H9 (cell line): ENCODE measurements around the gene IVNS1ABP. TPM values are rescaled to one million over a fixed set of nuclear protein-coding genes. Genes with fewer than 3 reads are reported as not detected.

Experiments
- DNase-seq: peaks from one replicate; pipeline ENCODE4 v3.0.0-alpha.2; 2017
- H2AFZ ChIP-seq: one replicate; pipeline ENCODE4 v1.6.1; 2013; ENCODE audit warnings: mild to moderate bottlenecking, low read length, control low read depth, moderate library complexity
- H2AK5ac ChIP-seq: 2 replicates; pipeline ENCODE4 v1.6.1; 2013; ENCODE audit warnings: low read length, control low read depth, mixed read lengths; ENCODE audit not compliant: insufficient read length
- H2BK120ac ChIP-seq: one replicate; pipeline ENCODE4 v1.6.1; 2013; ENCODE audit warnings: low read depth, mild to moderate bottlenecking, low read length, control low read depth, inconsistent platforms; ENCODE audit not compliant: poor library complexity, severe bottlenecking
- H2BK12ac ChIP-seq: 2 replicates; pipeline ENCODE4 v1.6.1; 2013; ENCODE audit warnings: low read length, control low read depth, mixed read lengths, low read depth; ENCODE audit not compliant: insufficient read length
- H2BK15ac ChIP-seq: 2 replicates; pipeline ENCODE4 v1.6.1; 2013; ENCODE audit warnings: low read depth, low read length, control low read depth
- H2BK20ac ChIP-seq: one replicate; pipeline ENCODE4 v1.6.1; 2013; ENCODE audit warnings: low read depth, mild to moderate bottlenecking, low read length, control low read depth, inconsistent platforms; ENCODE audit not compliant: poor library complexity, severe bottlenecking
- H2BK5ac ChIP-seq: 2 replicates; pipeline ENCODE4 v1.6.1; 2013; ENCODE audit warnings: low read length, control low read depth, mixed read lengths; ENCODE audit not compliant: insufficient read length
- H3K14ac ChIP-seq: 2 replicates; pipeline ENCODE4 v1.6.1; 2013; ENCODE audit warnings: low read length, control low read depth; ENCODE audit not compliant: insufficient read depth
- H3K18ac ChIP-seq: 2 replicates; pipeline ENCODE4 v1.6.1; 2013; ENCODE audit warnings: low read depth, mild to moderate bottlenecking, mixed read lengths, low read length, control low read depth; ENCODE audit not compliant: insufficient read length
- H3K23ac ChIP-seq: 2 replicates; pipeline ENCODE4 v1.6.1; 2013; ENCODE audit warnings: low read length, control low read depth, mixed read lengths, low read depth; ENCODE audit not compliant: insufficient read length
- H3K23me2 ChIP-seq: 2 replicates; pipeline ENCODE4 v1.6.1; 2013; ENCODE audit warnings: low read depth, mild to moderate bottlenecking, mixed read lengths, low read length, control low read depth; ENCODE audit not compliant: insufficient read length, poor library complexity, severe bottlenecking
- H3K27ac ChIP-seq: 2 replicates; pipeline ENCODE4 v1.5.1; 2013; ENCODE audit warnings: low read length, control low read depth, mixed read lengths, low read depth; ENCODE audit not compliant: insufficient read length
- H3K27me3 ChIP-seq: 2 replicates; pipeline ENCODE4 v1.6.1; 2013; ENCODE audit warnings: low read length, control low read depth, inconsistent platforms; ENCODE audit not compliant: insufficient read depth
- H3K4ac ChIP-seq: 2 replicates; pipeline ENCODE4 v1.6.1; 2013; ENCODE audit warnings: low read depth, mild to moderate bottlenecking, control low read depth, inconsistent platforms, low read length, moderate library complexity
- H3K4me1 ChIP-seq: 2 replicates; pipeline ENCODE4 v1.6.1; 2013; ENCODE audit warnings: low read length, control low read depth, inconsistent platforms; ENCODE audit not compliant: insufficient read depth
- H3K4me2 ChIP-seq: 2 replicates; pipeline ENCODE4 v1.6.1; 2013; ENCODE audit warnings: low read length, control low read depth, mixed read lengths; ENCODE audit not compliant: insufficient read length, insufficient read depth
- H3K56ac ChIP-seq: 2 replicates; pipeline ENCODE4 v1.6.1; 2013; ENCODE audit warnings: low read depth, mild to moderate bottlenecking, mixed read lengths, low read length, control low read depth; ENCODE audit not compliant: insufficient read length
- H3K79me1 ChIP-seq: 2 replicates; pipeline ENCODE4 v1.6.1; 2013; ENCODE audit warnings: low read depth, mild to moderate bottlenecking, moderate library complexity, low read length, control low read depth, inconsistent platforms; ENCODE audit not compliant: insufficient read depth, poor library complexity, severe bottlenecking
- H3K79me2 ChIP-seq: 2 replicates; pipeline ENCODE4 v1.6.1; 2013; ENCODE audit warnings: low read length, control low read depth, inconsistent platforms; ENCODE audit not compliant: insufficient read depth
- H3K9ac ChIP-seq: 2 replicates; pipeline ENCODE4 v1.6.1; 2013; ENCODE audit warnings: low read length, control low read depth, mixed read lengths; ENCODE audit not compliant: insufficient read length; ENCODE audit errors: extremely low read depth
- H3K9me3 ChIP-seq: one replicate; pipeline ENCODE4 v1.6.1; 2013; ENCODE audit warnings: low read depth, low read length, inconsistent platforms; ENCODE audit not compliant: control insufficient read depth
- H3T11ph ChIP-seq: one replicate; pipeline ENCODE4 v1.6.1; 2013; ENCODE audit warnings: mild to moderate bottlenecking, low read length, control low read depth, inconsistent platforms
- H4K20me1 ChIP-seq: one replicate; pipeline ENCODE4 v1.6.1; 2013; ENCODE audit not compliant: control insufficient read depth, insufficient read length, insufficient read depth
- H4K5ac ChIP-seq: 2 replicates; pipeline ENCODE4 v1.6.1; 2013; ENCODE audit warnings: low read depth, mild to moderate bottlenecking, mixed read lengths, low read length, control low read depth; ENCODE audit not compliant: insufficient read length
- H4K8ac ChIP-seq: replicated peaks from 2 replicates; pipeline ENCODE4 v1.6.1; 2013; ENCODE audit warnings: low read length, control low read depth, mixed read lengths, low read depth; ENCODE audit not compliant: insufficient read length
- H4K91ac ChIP-seq: 2 replicates; pipeline ENCODE4 v1.6.1; 2013; ENCODE audit warnings: low read depth, mild to moderate bottlenecking, moderate library complexity, mixed read lengths, low read length, control low read depth; ENCODE audit not compliant: insufficient read length
- H3K27ac Mint-ChIP-seq, 3 experiments: 2 replicates in 2 of 3; 3 replicates in 1 of 3; pipeline ENCODE4 v1.8.0; 2020 to 2021; ENCODE audit warnings: mixed read lengths in 3 of 3, mild to moderate bottlenecking in 1 of 3, moderate library complexity in 1 of 3
- H3K27me3 Mint-ChIP-seq: 2 replicates; pipeline ENCODE4 v1.8.0; 2021; ENCODE audit warnings: low read depth, mild to moderate bottlenecking, moderate library complexity, mixed read lengths
- H3K36me3 Mint-ChIP-seq, 3 experiments: 2 replicates in 2 of 3; 3 replicates in 1 of 3; pipeline ENCODE4 v1.8.0; 2020 to 2021; ENCODE audit warnings: low read depth in 3 of 3, mixed read lengths in 3 of 3; ENCODE audit not compliant: insufficient read depth in 1 of 3
- H3K4me1 Mint-ChIP-seq, 2 experiments: 2 replicates each; pipeline ENCODE4 v1.8.0; 2020; ENCODE audit warnings: mixed read lengths in 2 of 2
- H3K4me3 Mint-ChIP-seq, 2 experiments: 2 replicates in 1 of 2; 3 replicates in 1 of 2; pipeline ENCODE4 v1.8.0; 2020 to 2021; ENCODE audit warnings: mild to moderate bottlenecking in 2 of 2, mixed read lengths in 2 of 2, moderate library complexity in 1 of 2
- H3K9me3 Mint-ChIP-seq, 2 experiments: 2 replicates in 1 of 2; 3 replicates in 1 of 2; pipeline ENCODE4 v1.8.0; 2020; ENCODE audit warnings: mild to moderate bottlenecking in 2 of 2, mixed read lengths in 2 of 2, moderate library complexity in 1 of 2
- WGBS: extraction: QIAGEN DNeasy Blood & Tissue Kit; methylation state at CpG from one replicate; pipeline ENCODE4 v1.1.7; 2013; ENCODE audit warnings: missing lambda C conversion rate, low lambda C conversion rate, mixed read lengths; ENCODE audit not compliant: insufficient read length; ENCODE audit errors: extremely low coverage; 5-methylcytosine and 5-hydroxymethylcytosine counted together
- total RNA-seq: library from RNA; stranded (reverse); gene quantifications from 2 replicates; pipeline ENCODE4 v1.2.1, GENCODE V29; 2021
- TF ChIP-seq, protein P1 (sequence below): fragments of 200-600 bp; sonication (generic); conservative IDR thresholded peaks from 3 replicates; pipeline ENCODE4 v1.8.0; 2021; ENCODE audit warnings: antibody characterized with exemption, mild to moderate bottlenecking

The IVNS1ABP gene
- total RNA-seq, 1 experiment from 2014 or later, result 110 TPM

DNA sequence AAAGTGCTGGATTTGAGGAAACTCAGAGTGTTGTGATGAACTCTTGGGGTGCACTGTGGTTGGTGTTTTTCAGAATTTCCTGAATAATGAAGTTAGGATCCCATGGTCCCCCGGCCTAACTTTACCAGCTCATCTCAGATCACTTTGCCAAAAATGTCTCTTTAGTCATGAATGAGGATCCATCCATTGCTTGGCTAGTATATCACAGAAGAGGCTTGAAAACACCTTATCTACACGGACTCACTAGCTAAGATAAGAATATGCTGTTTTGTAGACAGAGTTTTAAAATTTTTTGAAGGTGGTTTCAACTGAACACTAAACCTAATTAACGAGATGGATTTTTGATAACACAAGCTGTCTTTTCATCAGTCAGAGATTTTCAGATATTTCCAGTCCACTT lies 53.8 kb downstream of the IVNS1ABP start:
- H4K20me1 ChIP-seq, result no peaks in the 10 kb centered on the region
- H2BK20ac ChIP-seq, result no peak overlapping the region
- no peak overlapping the region for H3K56ac ChIP-seq
- H3T11ph ChIP-seq, result no peak overlapping the region
- H3K4me3 Mint-ChIP-seq, result no peak overlapping the region
- no peak overlapping the region for H4K5ac ChIP-seq
- no peak overlapping the region for H2BK120ac ChIP-seq
- H3K4me1 ChIP-seq, result no peaks in the 10 kb centered on the region
- TF ChIP-seq, protein P1, sequence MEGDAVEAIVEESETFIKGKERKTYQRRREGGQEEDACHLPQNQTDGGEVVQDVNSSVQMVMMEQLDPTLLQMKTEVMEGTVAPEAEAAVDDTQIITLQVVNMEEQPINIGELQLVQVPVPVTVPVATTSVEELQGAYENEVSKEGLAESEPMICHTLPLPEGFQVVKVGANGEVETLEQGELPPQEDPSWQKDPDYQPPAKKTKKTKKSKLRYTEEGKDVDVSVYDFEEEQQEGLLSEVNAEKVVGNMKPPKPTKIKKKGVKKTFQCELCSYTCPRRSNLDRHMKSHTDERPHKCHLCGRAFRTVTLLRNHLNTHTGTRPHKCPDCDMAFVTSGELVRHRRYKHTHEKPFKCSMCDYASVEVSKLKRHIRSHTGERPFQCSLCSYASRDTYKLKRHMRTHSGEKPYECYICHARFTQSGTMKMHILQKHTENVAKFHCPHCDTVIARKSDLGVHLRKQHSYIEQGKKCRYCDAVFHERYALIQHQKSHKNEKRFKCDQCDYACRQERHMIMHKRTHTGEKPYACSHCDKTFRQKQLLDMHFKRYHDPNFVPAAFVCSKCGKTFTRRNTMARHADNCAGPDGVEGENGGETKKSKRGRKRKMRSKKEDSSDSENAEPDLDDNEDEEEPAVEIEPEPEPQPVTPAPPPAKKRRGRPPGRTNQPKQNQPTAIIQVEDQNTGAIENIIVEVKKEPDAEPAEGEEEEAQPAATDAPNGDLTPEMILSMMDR, result no peak
- H3K27ac Mint-ChIP-seq, result no peak overlapping the region
- no peak overlapping the region for H2BK15ac ChIP-seq
- no peaks in the 10 kb centered on the region for H3K27me3 ChIP-seq
- no peak overlapping the region for H3K4ac ChIP-seq
- H3K14ac ChIP-seq, result no peak overlapping the region
- no peaks in the 10 kb centered on the region for H3K9me3 ChIP-seq
- no peak overlapping the region for H3K9ac ChIP-seq
- no peaks in the 10 kb centered on the region for H3K27me3 Mint-ChIP-seq
- no peak for DNase-seq
- H3K23ac ChIP-seq, result no peak overlapping the region
- no peaks in the 10 kb centered on the region for H3K23me2 ChIP-seq
- no peaks in the 10 kb centered on the region for H3K79me1 ChIP-seq
- peaks cover 0 to 3% of the 10 kb centered on the region in 2 experiments; a peak in 1 of 4 replicates for H3K4me1 Mint-ChIP-seq
- H4K8ac ChIP-seq, result no peak overlapping the region
- H3K9me3 Mint-ChIP-seq, result no peaks in the 10 kb centered on the region
- H2BK5ac ChIP-seq, result no peak overlapping the region
- H3K79me2 ChIP-seq, result no peaks in the 10 kb centered on the region
- H2BK12ac ChIP-seq, result no peak overlapping the region
- whole genome bisulfite sequencing, result no CpG with 5 or more reads among the region's 3 CpGs
- no peak overlapping the region for H2AK5ac ChIP-seq
- no peaks in the 10 kb centered on the region; a peak in 1 of 7 replicates for H3K36me3 Mint-ChIP-seq
- H3K4me2 ChIP-seq, result no peak overlapping the region
- no peak overlapping the region for H3K27ac ChIP-seq
- H4K91ac ChIP-seq, result no peak overlapping the region
- H2AFZ ChIP-seq, result no peak overlapping the region
- H3K18ac ChIP-seq, result no peak overlapping the region
